Measurements from ENCODE around the gene PPP1R12C. TPM values are rescaled to one million over a fixed set of nuclear protein-coding genes. Genes with fewer than 3 reads are reported as not detected.

PPP1R12C gene
- total RNA-seq, 2 donors from 2014 or later = 102 to 118 TPM

- ATAC-seq (no peak), DNase-seq (no peak)
- intact Hi-C loops (cut with DNase I, micrococcal nuclease) = no loop called here
Observed at GRCh38 chr19:55041244-55041626, 76.2 kb downstream of the PPP1R12C start.

Small RNA genes within 50 kb of the gene (microRNA-seq; reads per million reads assigned to microRNA genes)
- gene MIR7975 = 0 reads per million in 2 donors

Other genes with a start within 250 kb of the PPP1R12C start
- not detected for gene FCAR, start 243.4 kb downstream of the PPP1R12C start, total RNA-seq
- gene NCR1, start 211.5 kb downstream of the PPP1R12C start, total RNA-seq = under 1 TPM in 1 of 2 donors, not detected in 1; 0.39 TPM
- gene NLRP7, start 170.1 kb downstream of the PPP1R12C start, total RNA-seq = under 1 TPM in 1 of 2 donors, not detected in 1; 0.17 TPM
- 1 to 10 TPM; 2.0 to 3.8 TPM for gene NLRP2, start 151.3 kb downstream of the PPP1R12C start, total RNA-seq
- under 1 TPM; 0.28 to 0.49 TPM for gene GP6, start 79.4 kb downstream of the PPP1R12C start, total RNA-seq
- gene RDH13, start 54.5 kb downstream of the PPP1R12C start, total RNA-seq = 10 to 100 TPM; 50.5 to 69.3 TPM
- 10 to 100 TPM; 42.1 to 75.9 TPM for gene EPS8L1, start 41.8 kb downstream of the PPP1R12C start, total RNA-seq
- under 1 TPM; 0.40 to 0.70 TPM for gene TNNT1, start 31.6 kb upstream of the PPP1R12C start, total RNA-seq
- gene TNNI3, start 40.1 kb upstream of the PPP1R12C start, total RNA-seq = 1 to 10 TPM in 1 of 2 donors, not detected in 1; 1.1 TPM
- gene DNAAF3, start 49.0 kb upstream of the PPP1R12C start, total RNA-seq = 1 to 10 TPM in 1 of 2 donors, under 1 TPM in 1; 0.79 to 2.6 TPM
- 1 to 10 TPM in 1 of 2 donors, under 1 TPM in 1; 0.64 to 1.9 TPM for gene SYT5, start 62.7 kb upstream of the PPP1R12C start, total RNA-seq
- gene PTPRH, start 91.9 kb upstream of the PPP1R12C start, total RNA-seq = 100 to 1,000 TPM in 1 of 2 donors, 10 to 100 TPM in 1; 95.7 to 104 TPM
- 1 to 10 TPM; 2.2 to 2.9 TPM for gene TMEM86B, start 111.1 kb upstream of the PPP1R12C start, total RNA-seq
- gene PPP6R1, start 141.4 kb upstream of the PPP1R12C start, total RNA-seq = 10 to 100 TPM; 56.6 to 59.5 TPM
- gene HSPBP1, start 162.5 kb upstream of the PPP1R12C start, total RNA-seq = 10 to 100 TPM; 28.4 to 35.2 TPM
- gene BRSK1, start 166.4 kb upstream of the PPP1R12C start, total RNA-seq = 1 to 10 TPM in 1 of 2 donors, under 1 TPM in 1; 0.95 to 1.3 TPM
- 10 to 100 TPM; 50.2 to 54.6 TPM for gene TMEM150B, start 207.7 kb upstream of the PPP1R12C start, total RNA-seq
- 10 to 100 TPM; 19.0 to 20.7 TPM for gene KMT5C, start 222.2 kb upstream of the PPP1R12C start, total RNA-seq
- gene COX6B2, start 237.1 kb upstream of the PPP1R12C start, total RNA-seq = 10 to 100 TPM; 23.0 to 27.6 TPM
- gene GARIN5B, start 245.6 kb upstream of the PPP1R12C start, total RNA-seq = not detected